Measurements from ENCODE around the gene MKI67.

- no peak for TF ChIP-seq RAD21 (conservative IDR thresholded peaks at IDR 0.05)
- TF ChIP-seq CTCF (IDR thresholded peaks at IDR 0.05; ENCODE audit: poor library complexity, severe bottlenecking): no peak
- TF ChIP-seq POLR2AphosphoS5 (IDR thresholded peaks at IDR 0.05): no peak
- TF ChIP-seq EP300 (conservative IDR thresholded peaks at IDR 0.05; ENCODE audit: poor library complexity, severe bottlenecking): no peak
- no peak for TF ChIP-seq TAF1 (IDR thresholded peaks at IDR 0.05; ENCODE audit: low read depth)
- TF ChIP-seq EZH2 (IDR thresholded peaks at IDR 0.05; ENCODE audit: borderline replicate concordance, insufficient read depth, low read length, poor library complexity, severe bottlenecking): no peak
- no peak for TF ChIP-seq SMC3 (conservative IDR thresholded peaks at IDR 0.05; ENCODE audit: poor library complexity)
Observed at GRCh38 chr10:128065881-128066534, 60.2 kb downstream of the MKI67 start.
